Choroid plexus epithelial cell (primary cell): ENCODE data around the gene UAP1L1.

Experiments
- DNase-seq: peaks from one replicate; pipeline ENCODE4 v3.0.0-alpha.2; 2010; ENCODE audit warnings: low read depth
- H3K4me3 ChIP-seq: 2 replicates; pipeline ENCODE4 v1.5.1; 2011; ENCODE audit warnings: low read depth, mild to moderate bottlenecking, control low read depth, low read length, moderate library complexity
- CTCF ChIP-seq: conservative IDR thresholded peaks from 2 replicates; pipeline ENCODE4 v1.5.1; 2011; ENCODE audit warnings: low read depth, mild to moderate bottlenecking, control low read depth, inconsistent platforms, low read length, moderate library complexity

Gene UAP1L1

GRCh38 chr9:137096785-137097546 lies 19.6 kb downstream of the UAP1L1 start:
- DNase-seq = no peak
- no peak for TF ChIP-seq CTCF
- no peak overlapping the region for H3K4me3 ChIP-seq

- no peak overlapping the region for H3K4me3 ChIP-seq
- DNase-seq = no peak
- no peak for TF ChIP-seq CTCF
Measured at GRCh38 chr9:137097761-137098462, 20.6 kb downstream of the UAP1L1 start.

- TF ChIP-seq CTCF = no peak
- no peak overlapping the region for H3K4me3 ChIP-seq
- DNase-seq = no peak
Measured at GRCh38 chr9:137099231-137099630, 21.9 kb downstream of the UAP1L1 start.

GRCh38 chr9:137103206-137103999 lies 26.1 kb downstream of the UAP1L1 start:
- DNase-seq = no peak
- TF ChIP-seq CTCF = no peak
- H3K4me3 ChIP-seq = no peak overlapping the region

GRCh38 chr9:137105814-137106661 lies 28.7 kb downstream of the UAP1L1 start:
- DNase-seq = no peak
- no peak for TF ChIP-seq CTCF
- no peak overlapping the region for H3K4me3 ChIP-seq

GRCh38 chr9:137106662-137107250 lies 29.4 kb downstream of the UAP1L1 start:
- no peak for TF ChIP-seq CTCF
- DNase-seq = no peak
- H3K4me3 ChIP-seq = no peak overlapping the region
